ENCODE results near the gene C12orf76. TPM values are rescaled to one million over a fixed set of nuclear protein-coding genes. Genes with fewer than 3 reads are reported as not detected.
"Not testable (repeated sequence)": the region's sequence is repeated elsewhere in the genome, so short reads cannot be mapped to it uniquely, and the experiment has no call there.

Gene C12orf76
- total RNA-seq, 6 experiments from 2014 or later = 3.0 to 10.1 (median 6.4) TPM

DNA sequence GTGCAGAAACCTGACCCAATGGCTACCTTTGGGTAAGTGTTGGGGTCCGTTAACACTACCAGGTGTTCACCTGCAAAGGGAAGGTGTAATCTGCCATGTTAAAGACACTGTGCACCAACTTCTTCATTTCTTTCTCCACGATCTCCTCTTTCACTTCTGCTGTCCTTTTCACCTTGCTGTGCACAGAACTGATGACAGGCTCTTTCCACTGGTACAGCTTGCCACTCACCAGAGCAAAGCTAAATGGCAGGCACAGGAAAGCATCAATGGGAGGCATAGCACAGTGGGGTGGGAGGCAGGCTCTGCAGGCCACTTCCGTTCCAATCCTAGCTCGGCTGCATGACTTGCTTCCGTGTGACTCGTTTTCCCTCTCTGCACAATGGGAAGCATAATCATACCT, 2.6 kb upstream of the C12orf76 start:
- Histone ChIP-seq H3K27me3 (no peaks in the 10 kb centered on the region), H3K4me1 (peaks cover 0 to 23% (median 4%) of the 10 kb centered on the region in 4 donors), H3K27ac (no peak overlapping the region), H3K4me3 (no peak overlapping the region), H3K36me3 (no peaks in the 10 kb centered on the region), H3K9me3 (no peaks in the 10 kb centered on the region)
- DNase-seq (no peak), ATAC-seq (no peak)
- intact Hi-C loops (cut with DNase I) = no loop called here
- TF ChIP-seq POLR2A (IDR thresholded peaks at IDR 0.05) = no peak
- TF ChIP-seq, protein P1, sequence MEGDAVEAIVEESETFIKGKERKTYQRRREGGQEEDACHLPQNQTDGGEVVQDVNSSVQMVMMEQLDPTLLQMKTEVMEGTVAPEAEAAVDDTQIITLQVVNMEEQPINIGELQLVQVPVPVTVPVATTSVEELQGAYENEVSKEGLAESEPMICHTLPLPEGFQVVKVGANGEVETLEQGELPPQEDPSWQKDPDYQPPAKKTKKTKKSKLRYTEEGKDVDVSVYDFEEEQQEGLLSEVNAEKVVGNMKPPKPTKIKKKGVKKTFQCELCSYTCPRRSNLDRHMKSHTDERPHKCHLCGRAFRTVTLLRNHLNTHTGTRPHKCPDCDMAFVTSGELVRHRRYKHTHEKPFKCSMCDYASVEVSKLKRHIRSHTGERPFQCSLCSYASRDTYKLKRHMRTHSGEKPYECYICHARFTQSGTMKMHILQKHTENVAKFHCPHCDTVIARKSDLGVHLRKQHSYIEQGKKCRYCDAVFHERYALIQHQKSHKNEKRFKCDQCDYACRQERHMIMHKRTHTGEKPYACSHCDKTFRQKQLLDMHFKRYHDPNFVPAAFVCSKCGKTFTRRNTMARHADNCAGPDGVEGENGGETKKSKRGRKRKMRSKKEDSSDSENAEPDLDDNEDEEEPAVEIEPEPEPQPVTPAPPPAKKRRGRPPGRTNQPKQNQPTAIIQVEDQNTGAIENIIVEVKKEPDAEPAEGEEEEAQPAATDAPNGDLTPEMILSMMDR (IDR thresholded peaks at IDR 0.05) = no peak
- 68% methylated on average over 3 of the region's 6 CpGs for WGBS (ENCODE audit: insufficient coverage, low coverage, low lambda C conversion rate, missing lambda C conversion rate)

DNA sequence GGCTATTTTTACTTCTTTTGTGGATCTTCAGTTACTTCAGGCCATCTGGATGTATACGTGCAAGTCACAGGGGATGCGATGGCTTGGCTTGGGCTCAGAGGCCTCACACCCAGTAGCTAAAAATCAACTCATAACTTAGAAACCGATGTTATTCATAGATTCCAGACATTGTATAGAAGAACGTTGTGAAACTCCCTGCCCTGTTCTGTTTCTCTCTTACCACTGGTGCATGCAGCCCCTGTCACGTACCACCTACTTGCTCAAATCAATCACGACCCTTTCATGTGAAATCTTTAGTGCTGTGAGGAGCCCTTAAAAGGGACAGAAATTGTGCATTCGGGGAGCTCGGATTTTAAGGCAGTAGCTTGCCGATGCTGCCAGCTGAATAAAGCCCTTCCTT, 1.3 kb upstream of the C12orf76 start:
- H3K27ac ChIP-seq; H3K36me3 ChIP-seq; H3K27me3 ChIP-seq; intact Hi-C loops (cut with DNase I); H3K4me3 ChIP-seq; DNase-seq; H3K9me3 ChIP-seq; ATAC-seq: not testable (repeated sequence)
- WGBS (ENCODE audit: insufficient coverage, low coverage, low lambda C conversion rate, missing lambda C conversion rate) = 86% methylated on average over 6 of the region's 9 CpGs
- H3K4me1 ChIP-seq = peaks cover 0 to 24% (median 4%) of the 10 kb centered on the region in 4 donors

DNA sequence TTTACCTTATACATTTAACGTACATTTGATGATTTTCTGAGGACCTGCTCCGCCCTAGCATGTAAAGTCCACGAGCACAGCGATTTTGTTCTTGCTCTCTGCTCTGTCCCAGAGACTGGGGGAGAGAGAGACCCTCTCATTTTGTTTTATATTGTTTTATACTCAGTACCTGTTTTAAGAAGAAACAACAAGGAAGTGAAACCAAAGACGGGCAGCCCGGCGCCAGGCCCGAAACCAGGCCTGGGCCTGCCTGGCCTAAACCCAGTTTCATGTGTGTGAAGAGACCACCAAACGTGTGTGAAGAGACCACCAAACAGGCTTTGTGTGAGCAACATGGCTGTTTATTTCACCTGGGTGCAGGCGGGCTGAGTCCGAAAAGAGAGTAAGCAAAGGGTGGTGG, 712 bp upstream of the C12orf76 start:
- peak overlapping the region in 2 of 3 donors; percentile 60 to 90 for H3K27ac ChIP-seq
- DNase-seq; ATAC-seq; H3K27me3 ChIP-seq; intact Hi-C loops (cut with DNase I); H3K9me3 ChIP-seq; H3K36me3 ChIP-seq: not testable (repeated sequence)
- peak overlapping the region; percentile 72 to 82 (median 80) for H3K4me3 ChIP-seq
- peaks cover 0 to 24% (median 4%) of the 10 kb centered on the region in 4 donors for H3K4me1 ChIP-seq
- 78% methylated on average over 10 of the region's 11 CpGs for WGBS (ENCODE audit: insufficient coverage, low coverage, low lambda C conversion rate, missing lambda C conversion rate)

DNA sequence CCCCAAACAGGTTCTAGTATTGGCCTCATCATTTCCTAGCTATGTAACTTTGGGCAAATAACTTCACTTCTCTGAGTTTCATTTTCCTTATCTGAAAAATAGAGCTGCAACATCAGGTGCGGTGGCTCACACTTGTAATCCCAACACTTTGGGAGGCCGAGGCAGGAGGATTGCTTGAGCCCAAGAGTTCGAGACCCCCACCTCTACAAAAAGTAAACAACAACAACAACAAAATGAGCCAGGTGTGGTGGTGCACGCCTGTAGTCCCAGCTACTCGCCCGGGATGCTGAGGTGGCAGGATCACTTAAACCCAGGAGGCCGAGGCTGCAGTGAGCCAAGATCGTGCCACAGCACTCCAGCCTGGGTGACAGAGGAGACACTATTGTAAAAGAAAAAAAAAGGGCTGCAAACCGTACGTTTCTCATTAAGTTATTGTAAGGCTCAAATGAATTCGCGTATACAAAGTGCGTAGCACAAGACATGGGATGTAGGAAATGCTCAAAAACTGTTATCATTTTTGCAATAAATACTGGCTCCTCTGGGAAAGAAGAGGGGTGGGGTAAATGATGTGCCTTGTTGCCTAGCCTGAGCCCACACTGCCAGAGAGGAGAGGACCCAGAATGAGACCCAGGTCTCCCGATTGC, 903 bp downstream of the C12orf76 start:
- 48% methylated on average over 8 of the region's 14 CpGs for WGBS (ENCODE audit: insufficient coverage, low coverage, low lambda C conversion rate, missing lambda C conversion rate)
- intact Hi-C loops (cut with DNase I) = no loop called here
- TF ChIP-seq POLR2A (IDR thresholded peaks at IDR 0.05) = no peak
- TF ChIP-seq, protein P1 (IDR thresholded peaks at IDR 0.05) = no peak
- Histone ChIP-seq H3K27me3 (no peaks in the 10 kb centered on the region), H3K27ac (peak overlapping the region in 2 of 3 donors; percentile 82 to 90), H3K4me3 (peak overlapping the region; percentile 72 to 82 (median 80)), H3K9me3 (no peaks in the 10 kb centered on the region), H3K4me1 (peaks cover 0 to 40% (median 10%) of the 10 kb centered on the region in 4 donors), H3K36me3 (no peaks in the 10 kb centered on the region)
- DNase-seq (no peak), ATAC-seq (no peak)

DNA sequence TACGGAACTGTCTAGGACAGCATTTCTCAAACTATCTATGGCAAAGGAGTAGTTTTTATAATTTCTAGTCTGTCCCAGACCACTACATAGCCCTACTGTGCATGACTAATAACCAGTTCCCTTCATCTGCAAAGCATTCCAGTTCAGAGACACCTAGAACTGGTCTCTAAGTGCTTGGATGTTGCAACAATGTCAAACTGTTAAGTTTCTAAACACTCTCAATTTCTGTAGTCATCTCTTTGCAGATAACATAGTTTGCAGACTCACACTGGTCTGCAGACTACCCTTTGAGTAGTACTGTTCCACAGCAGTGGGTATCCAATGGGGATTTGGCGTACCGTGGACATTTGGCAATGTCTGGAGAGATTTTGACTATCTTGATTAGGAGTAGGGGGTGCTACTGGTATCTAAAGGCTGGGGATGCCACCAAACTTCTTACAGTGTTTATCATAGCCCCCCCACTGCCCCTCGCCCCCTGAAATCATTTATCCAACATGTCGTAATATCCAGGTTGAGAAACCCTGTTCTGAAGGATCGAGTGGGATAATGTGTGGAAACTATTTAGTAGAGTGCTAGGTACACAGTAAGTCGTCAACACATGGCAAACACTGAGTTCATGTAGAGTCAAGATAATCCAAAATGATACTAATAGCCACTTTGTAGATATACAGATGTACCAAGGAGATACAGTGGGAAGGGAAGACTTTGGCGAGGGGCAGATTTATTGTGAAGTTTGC, 1.7 kb downstream of the C12orf76 start:
- H3K27ac ChIP-seq = peak overlapping the region in 2 of 3 donors; percentile 0 to 90
- no peak overlapping the region for H3K4me3 ChIP-seq
- DNase-seq = no peak
- ATAC-seq = no peak
- H3K4me1 ChIP-seq = peaks cover 0 to 48% (median 13%) of the 10 kb centered on the region in 4 donors
- H3K36me3 ChIP-seq = no peaks in the 10 kb centered on the region
- TF ChIP-seq, protein P1 (IDR thresholded peaks at IDR 0.05) = no peak
- no peak for TF ChIP-seq POLR2A (IDR thresholded peaks at IDR 0.05)
- 64% methylated on average over 7 of the region's 8 CpGs for WGBS (ENCODE audit: insufficient coverage, low coverage, low lambda C conversion rate, missing lambda C conversion rate)
- H3K27me3 ChIP-seq = no peaks in the 10 kb centered on the region
- no peaks in the 10 kb centered on the region for H3K9me3 ChIP-seq
- intact Hi-C loops (cut with DNase I) = no loop called here

All from right lobe of liver (tissue), 6 donors.